ENCODE results near the gene ANKRD13C.

ANKRD13C gene

DNA sequence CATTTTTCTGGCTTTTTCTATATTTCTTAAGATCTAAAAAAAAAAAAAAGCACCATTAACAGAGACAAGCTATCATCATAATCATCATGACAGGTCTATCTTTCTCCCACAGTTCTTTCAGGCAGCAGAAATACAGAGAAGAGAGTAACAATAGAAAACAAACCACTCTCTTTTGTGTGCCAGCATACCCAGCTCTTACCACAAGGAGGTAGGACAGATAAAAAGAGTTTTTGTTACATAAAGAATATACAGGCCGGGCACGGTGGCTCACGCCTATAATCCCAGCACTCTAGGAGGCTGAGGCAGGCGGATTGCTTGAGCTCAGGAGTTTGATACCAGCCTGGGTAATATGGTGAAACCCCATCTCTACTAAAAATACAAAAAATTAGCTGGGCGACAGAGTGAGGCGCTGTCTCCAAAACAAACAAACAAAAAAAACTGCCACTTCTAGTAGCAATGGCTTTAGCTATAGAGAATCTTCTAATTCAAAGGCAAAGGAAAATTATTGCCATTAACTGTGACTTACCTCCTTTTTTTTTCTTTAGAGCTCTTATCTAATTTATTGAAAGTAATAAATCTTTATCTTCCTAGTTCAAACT is 39.7 kb downstream of the ANKRD13C start:
- no peak overlapping the region for H3K4me3 ChIP-seq (ENCODE audit: insufficient read depth, low read depth, low read length)
- H3K36me3 ChIP-seq (ENCODE audit: control insufficient read depth, insufficient read depth, low read length): no peaks in the 10 kb centered on the region
- no peaks in the 10 kb centered on the region for H3K27me3 ChIP-seq (ENCODE audit: control insufficient read depth, insufficient read depth, low read length, poor library complexity, severe bottlenecking)
- H3K4me1 ChIP-seq (ENCODE audit: control insufficient read depth, insufficient read depth, low read length): no peaks in the 10 kb centered on the region
- 79 to 89% methylated on average over 6 of the region's 6 CpGs for WGBS, 2 experiments
- H3K9me3 ChIP-seq (ENCODE audit: control insufficient read depth, low read length): no peaks in the 10 kb centered on the region
- no peak overlapping the region for H3K27ac ChIP-seq (ENCODE audit: insufficient read depth, low read depth, low read length, poor library complexity, severe bottlenecking)

DNA sequence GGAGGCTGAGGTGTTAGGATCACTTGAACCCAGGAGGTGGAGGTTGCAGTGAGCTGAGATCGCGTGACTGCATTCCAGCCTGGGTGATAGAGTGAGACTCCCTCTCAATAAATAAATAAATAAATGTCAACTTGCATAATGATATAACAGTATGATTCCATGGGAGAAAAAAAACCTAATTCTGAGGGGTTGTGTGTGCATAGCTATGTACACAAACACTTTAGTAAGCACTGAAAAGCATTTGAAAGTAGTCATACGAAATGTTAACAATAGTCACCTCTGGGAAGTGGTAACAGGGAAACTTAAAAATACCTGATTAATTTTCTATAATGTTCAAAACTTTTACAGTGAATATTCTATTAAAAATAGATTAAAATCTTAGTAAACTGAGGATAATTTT is 43.2 kb downstream of the ANKRD13C start:
- 93% methylated on average over 3 of the region's 3 CpGs; no CpG with 5 or more reads in 1 of the 2 experiments for WGBS, 2 experiments
- no peaks in the 10 kb centered on the region for H3K36me3 ChIP-seq (ENCODE audit: control insufficient read depth, insufficient read depth, low read length)

DNA sequence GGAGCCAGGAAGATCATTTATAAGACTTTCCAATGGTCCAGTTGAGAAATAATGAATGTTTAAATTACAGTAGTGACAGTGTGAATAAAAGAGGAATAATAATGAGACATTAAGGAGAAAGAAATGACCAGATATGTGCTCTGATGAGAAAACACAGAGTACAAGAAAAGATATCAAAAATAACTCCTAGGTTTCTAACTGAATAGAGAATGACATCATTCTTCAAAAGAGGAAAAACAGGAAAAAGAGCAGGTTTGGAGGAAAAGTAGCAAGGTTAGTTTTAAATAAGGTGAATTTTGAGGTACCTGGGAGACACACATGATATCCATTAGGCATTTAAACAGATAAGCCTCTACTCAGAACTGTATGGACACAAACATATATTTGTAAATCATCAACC is 55.0 kb downstream of the ANKRD13C start:
- Histone ChIP-seq H3K36me3 (ENCODE audit: control insufficient read depth, insufficient read depth, low read length) (peaks cover 6% of the 10 kb centered on the region), H3K27me3 (ENCODE audit: control insufficient read depth, insufficient read depth, low read length, poor library complexity, severe bottlenecking) (no peaks in the 10 kb centered on the region), H3K4me3 (ENCODE audit: insufficient read depth, low read depth, low read length) (no peak overlapping the region), H3K9me3 (ENCODE audit: control insufficient read depth, low read length) (no peaks in the 10 kb centered on the region), H3K27ac (ENCODE audit: insufficient read depth, low read depth, low read length, poor library complexity, severe bottlenecking) (no peak overlapping the region), H3K4me1 (ENCODE audit: control insufficient read depth, insufficient read depth, low read length) (no peaks in the 10 kb centered on the region)

More for the DNA sequence above, 43.2 kb downstream of the ANKRD13C start:
- no peaks in the 10 kb centered on the region for H3K9me3 ChIP-seq (ENCODE audit: control insufficient read depth, low read length)
- H3K27ac ChIP-seq (ENCODE audit: insufficient read depth, low read depth, low read length, poor library complexity, severe bottlenecking): no peak overlapping the region
- H3K27me3 ChIP-seq (ENCODE audit: control insufficient read depth, insufficient read depth, low read length, poor library complexity, severe bottlenecking): no peaks in the 10 kb centered on the region
- H3K4me3 ChIP-seq (ENCODE audit: insufficient read depth, low read depth, low read length): no peak overlapping the region
- H3K4me1 ChIP-seq (ENCODE audit: control insufficient read depth, insufficient read depth, low read length): no peaks in the 10 kb centered on the region

DNA sequence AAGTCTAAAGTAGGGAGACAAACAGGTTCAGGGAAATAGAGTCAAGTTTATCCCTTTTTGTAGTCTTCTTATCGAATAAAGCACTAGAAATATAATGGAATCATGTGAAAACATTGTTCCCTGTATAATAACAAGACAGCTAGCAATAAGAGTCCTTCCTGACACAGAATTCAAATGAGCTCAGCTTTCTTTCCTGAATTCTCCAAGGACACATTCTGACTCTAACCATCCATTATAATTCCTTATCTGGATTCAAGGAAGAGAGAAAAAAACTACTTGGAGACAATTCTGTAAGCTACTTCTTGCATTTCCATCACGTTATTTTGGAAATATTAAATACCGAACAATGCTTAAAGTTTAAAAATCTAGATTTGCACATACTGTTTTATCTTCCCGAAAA is 58.8 kb downstream of the ANKRD13C start:
- no peaks in the 10 kb centered on the region for H3K4me1 ChIP-seq (ENCODE audit: control insufficient read depth, insufficient read depth, low read length)
- no peaks in the 10 kb centered on the region for H3K27me3 ChIP-seq (ENCODE audit: control insufficient read depth, insufficient read depth, low read length, poor library complexity, severe bottlenecking)
- H3K27ac ChIP-seq (ENCODE audit: insufficient read depth, low read depth, low read length, poor library complexity, severe bottlenecking): no peak overlapping the region
- 99 to 100% methylated on average over 3 to 4 of the region's 4 CpGs for WGBS, 2 experiments
- H3K36me3 ChIP-seq (ENCODE audit: control insufficient read depth, insufficient read depth, low read length): peaks cover 18% of the 10 kb centered on the region
- H3K4me3 ChIP-seq (ENCODE audit: insufficient read depth, low read depth, low read length): no peak overlapping the region
- no peaks in the 10 kb centered on the region for H3K9me3 ChIP-seq (ENCODE audit: control insufficient read depth, low read length)

DNA sequence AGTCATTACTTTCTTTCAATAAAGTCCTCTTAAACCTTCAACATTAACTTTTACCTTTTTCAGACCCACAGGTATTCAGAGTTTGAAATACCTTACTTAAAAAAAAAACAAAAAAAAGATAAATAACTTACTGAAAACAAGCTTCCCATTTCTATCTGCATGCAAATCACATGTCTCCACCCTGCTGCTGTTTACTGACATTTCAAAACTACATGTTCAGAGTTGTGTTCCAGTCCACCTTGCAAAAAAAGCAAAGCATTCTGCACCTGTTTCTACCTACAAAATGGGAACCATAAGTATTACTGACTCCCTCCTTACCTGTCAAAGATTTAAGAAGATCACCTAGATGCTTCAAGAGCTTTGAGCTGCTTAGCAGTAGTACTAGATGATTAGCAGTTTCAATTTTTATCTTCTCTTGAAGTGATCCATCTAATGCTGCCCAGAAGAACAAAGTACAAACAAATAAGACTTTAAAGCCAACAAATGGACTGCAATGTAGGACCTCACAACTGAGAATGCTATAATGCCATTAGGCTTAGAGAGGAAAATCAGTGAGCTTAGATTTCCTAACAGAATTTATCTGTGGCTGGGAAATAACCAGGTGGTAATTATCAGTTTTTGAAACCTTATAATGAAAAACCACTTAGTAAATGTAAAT is 61.2 kb downstream of the ANKRD13C start:
- H3K36me3 ChIP-seq (ENCODE audit: control insufficient read depth, insufficient read depth, low read length): peaks cover 16% of the 10 kb centered on the region
- no peak overlapping the region for H3K27ac ChIP-seq (ENCODE audit: insufficient read depth, low read depth, low read length, poor library complexity, severe bottlenecking)
- H3K27me3 ChIP-seq (ENCODE audit: control insufficient read depth, insufficient read depth, low read length, poor library complexity, severe bottlenecking): no peaks in the 10 kb centered on the region
- no peaks in the 10 kb centered on the region for H3K9me3 ChIP-seq (ENCODE audit: control insufficient read depth, low read length)
- no peak overlapping the region for H3K4me3 ChIP-seq (ENCODE audit: insufficient read depth, low read depth, low read length)
- H3K4me1 ChIP-seq (ENCODE audit: control insufficient read depth, insufficient read depth, low read length): no peaks in the 10 kb centered on the region

DNA sequence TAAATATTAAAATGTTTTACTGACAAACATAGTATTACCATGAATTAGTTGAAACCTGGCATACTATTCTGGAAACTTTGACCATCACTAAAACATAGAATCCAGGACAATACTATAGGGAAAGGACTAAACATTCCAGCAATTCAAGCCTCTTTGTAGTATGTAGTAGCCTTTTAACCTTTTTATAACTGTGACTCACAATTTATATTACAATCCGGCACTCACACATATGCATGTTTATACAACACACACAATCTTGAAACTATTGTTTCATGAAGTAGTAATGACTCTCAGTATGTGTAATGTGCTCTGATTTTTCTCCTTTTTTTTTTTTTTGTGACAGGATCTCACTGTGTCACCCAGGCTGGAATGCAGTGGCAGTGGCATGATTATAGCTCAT is 64.3 kb downstream of the ANKRD13C start:
- WGBS, 2 experiments: 100% methylated on average over 1 of the region's 1 CpG
- Histone ChIP-seq H3K4me1 (ENCODE audit: control insufficient read depth, insufficient read depth, low read length) (no peaks in the 10 kb centered on the region), H3K27me3 (ENCODE audit: control insufficient read depth, insufficient read depth, low read length, poor library complexity, severe bottlenecking) (no peaks in the 10 kb centered on the region), H3K27ac (ENCODE audit: insufficient read depth, low read depth, low read length, poor library complexity, severe bottlenecking) (no peak overlapping the region), H3K36me3 (ENCODE audit: control insufficient read depth, insufficient read depth, low read length) (peaks cover 16% of the 10 kb centered on the region), H3K4me3 (ENCODE audit: insufficient read depth, low read depth, low read length) (no peak overlapping the region), H3K9me3 (ENCODE audit: control insufficient read depth, low read length) (no peaks in the 10 kb centered on the region)

DNA sequence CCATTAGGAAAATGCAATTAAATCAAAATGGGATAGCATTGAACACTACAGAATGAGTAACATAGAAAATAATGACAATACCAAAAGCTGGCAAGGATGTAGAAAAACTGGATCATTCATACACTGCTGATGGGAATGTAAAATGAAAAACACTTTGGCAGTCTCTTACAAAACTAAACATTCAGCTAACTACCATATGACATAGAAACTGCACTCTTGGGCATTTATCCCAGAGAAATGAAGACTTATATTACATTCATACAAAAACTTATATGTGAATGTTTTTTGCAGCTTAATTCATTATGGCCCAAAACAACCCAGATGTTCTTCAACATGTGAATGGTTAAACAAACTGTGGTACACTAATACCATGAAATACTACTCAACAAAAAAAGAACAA is 66.4 kb downstream of the ANKRD13C start:
- Histone ChIP-seq H3K4me3 (ENCODE audit: insufficient read depth, low read depth, low read length) (no peak overlapping the region), H3K27me3 (ENCODE audit: control insufficient read depth, insufficient read depth, low read length, poor library complexity, severe bottlenecking) (no peaks in the 10 kb centered on the region), H3K4me1 (ENCODE audit: control insufficient read depth, insufficient read depth, low read length) (no peaks in the 10 kb centered on the region), H3K27ac (ENCODE audit: insufficient read depth, low read depth, low read length, poor library complexity, severe bottlenecking) (no peak overlapping the region), H3K9me3 (ENCODE audit: control insufficient read depth, low read length) (no peaks in the 10 kb centered on the region), H3K36me3 (ENCODE audit: control insufficient read depth, insufficient read depth, low read length) (peaks cover 7% of the 10 kb centered on the region)

DNA sequence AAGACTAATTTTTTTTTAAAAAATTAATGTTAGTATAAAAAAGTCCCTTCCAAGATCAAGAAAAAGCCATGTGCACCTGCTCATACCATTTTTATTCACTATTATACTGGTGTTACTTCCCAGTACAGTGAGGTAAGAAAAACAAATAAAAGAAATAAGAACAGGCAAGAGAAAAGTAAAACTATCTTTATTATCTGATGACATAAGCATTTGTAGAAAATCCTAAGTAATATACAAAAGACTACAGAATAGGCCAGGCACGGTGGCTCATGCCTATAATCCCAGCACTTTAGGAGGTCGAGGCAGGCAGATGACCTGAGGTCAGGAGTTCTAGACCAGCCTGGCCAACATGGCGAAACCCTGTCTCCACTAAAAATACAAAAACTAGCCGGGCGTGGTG is 68.1 kb downstream of the ANKRD13C start:
- no peaks in the 10 kb centered on the region for H3K9me3 ChIP-seq (ENCODE audit: control insufficient read depth, low read length)
- 88 to 96% methylated on average over 5 of the region's 5 CpGs for WGBS, 2 experiments
- no peaks in the 10 kb centered on the region for H3K27me3 ChIP-seq (ENCODE audit: control insufficient read depth, insufficient read depth, low read length, poor library complexity, severe bottlenecking)
- no peaks in the 10 kb centered on the region for H3K4me1 ChIP-seq (ENCODE audit: control insufficient read depth, insufficient read depth, low read length)
- no peak overlapping the region for H3K4me3 ChIP-seq (ENCODE audit: insufficient read depth, low read depth, low read length)
- H3K27ac ChIP-seq (ENCODE audit: insufficient read depth, low read depth, low read length, poor library complexity, severe bottlenecking): no peak overlapping the region
- peaks cover 6% of the 10 kb centered on the region for H3K36me3 ChIP-seq (ENCODE audit: control insufficient read depth, insufficient read depth, low read length)

DNA sequence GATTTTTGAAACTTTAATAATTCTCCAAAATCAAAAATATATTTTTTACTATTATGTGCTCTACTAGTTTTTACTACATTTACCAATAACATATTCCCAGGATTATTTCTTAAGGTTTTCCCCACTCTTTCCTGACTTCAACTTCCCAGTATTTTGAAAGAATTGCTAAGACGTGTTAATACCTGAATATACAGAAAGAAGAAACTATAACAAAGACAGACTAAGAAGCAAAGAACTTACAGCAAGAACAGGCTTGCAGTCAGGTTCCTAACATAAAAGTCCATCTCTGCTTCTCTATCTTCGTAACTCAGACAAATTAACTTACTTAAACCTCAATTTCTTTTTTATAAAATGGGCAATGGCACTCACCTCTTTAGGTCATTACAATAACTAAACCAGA is 70.2 kb downstream of the ANKRD13C start:
- Histone ChIP-seq H3K27me3 (ENCODE audit: control insufficient read depth, insufficient read depth, low read length, poor library complexity, severe bottlenecking) (no peaks in the 10 kb centered on the region), H3K9me3 (ENCODE audit: control insufficient read depth, low read length) (no peaks in the 10 kb centered on the region), H3K36me3 (ENCODE audit: control insufficient read depth, insufficient read depth, low read length) (no peaks in the 10 kb centered on the region), H3K27ac (ENCODE audit: insufficient read depth, low read depth, low read length, poor library complexity, severe bottlenecking) (no peak overlapping the region), H3K4me1 (ENCODE audit: control insufficient read depth, insufficient read depth, low read length) (no peaks in the 10 kb centered on the region), H3K4me3 (ENCODE audit: insufficient read depth, low read depth, low read length) (no peak overlapping the region)
- 94 to 100% methylated on average over 2 of the region's 2 CpGs for WGBS, 2 experiments

DNA sequence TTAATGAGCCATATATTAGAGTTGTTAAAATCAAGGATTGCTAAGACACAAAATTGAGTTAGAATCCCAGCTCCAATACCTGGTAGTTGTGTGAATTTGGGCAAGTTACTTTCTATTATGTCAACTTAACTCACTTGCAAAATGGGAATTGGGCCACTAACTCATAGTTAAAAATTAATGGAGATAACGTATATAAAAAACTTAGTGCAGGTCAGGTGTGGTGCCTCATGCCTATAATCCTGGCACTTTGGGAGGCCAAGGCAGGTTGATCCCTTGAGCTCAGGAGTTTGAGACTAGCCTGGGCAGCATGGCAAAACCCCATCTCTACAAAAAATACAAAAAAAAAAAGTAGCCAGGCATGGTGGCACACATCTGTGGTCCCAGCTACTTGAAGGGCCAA is 75.8 kb downstream of the ANKRD13C start:
- Histone ChIP-seq H3K27me3 (ENCODE audit: control insufficient read depth, insufficient read depth, low read length, poor library complexity, severe bottlenecking) (no peaks in the 10 kb centered on the region), H3K36me3 (ENCODE audit: control insufficient read depth, insufficient read depth, low read length) (peaks cover under 1% of the 10 kb centered on the region), H3K27ac (ENCODE audit: insufficient read depth, low read depth, low read length, poor library complexity, severe bottlenecking) (no peak overlapping the region), H3K4me1 (ENCODE audit: control insufficient read depth, insufficient read depth, low read length) (no peaks in the 10 kb centered on the region), H3K4me3 (ENCODE audit: insufficient read depth, low read depth, low read length) (no peak overlapping the region), H3K9me3 (ENCODE audit: control insufficient read depth, low read length) (no peaks in the 10 kb centered on the region)
- WGBS, 2 experiments: 100% methylated on average over 1 of the region's 1 CpG

DNA sequence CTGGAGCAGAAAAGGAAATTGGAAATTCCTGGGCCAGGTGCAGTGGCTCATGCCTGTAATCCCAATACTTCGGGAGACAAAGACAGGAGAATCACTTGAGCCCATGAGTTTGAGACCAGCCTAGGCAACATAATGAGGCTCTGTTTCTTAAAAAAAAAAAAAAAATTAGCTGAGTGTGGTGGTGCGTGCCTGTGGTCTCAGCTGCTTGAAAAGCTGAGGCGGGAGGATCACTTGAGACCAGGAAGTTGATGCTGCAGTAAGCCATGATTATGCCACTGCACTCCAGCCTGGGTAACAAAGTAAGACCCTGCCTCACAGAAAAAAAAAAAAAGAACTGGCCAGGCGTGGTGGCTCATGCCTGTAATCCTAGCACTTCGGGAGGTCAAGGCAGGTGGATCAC is 76.6 kb downstream of the ANKRD13C start:
- peaks cover 8% of the 10 kb centered on the region for H3K36me3 ChIP-seq (ENCODE audit: control insufficient read depth, insufficient read depth, low read length)
- H3K27me3 ChIP-seq (ENCODE audit: control insufficient read depth, insufficient read depth, low read length, poor library complexity, severe bottlenecking): no peaks in the 10 kb centered on the region
- H3K9me3 ChIP-seq (ENCODE audit: control insufficient read depth, low read length): no peaks in the 10 kb centered on the region
- H3K4me1 ChIP-seq (ENCODE audit: control insufficient read depth, insufficient read depth, low read length): no peaks in the 10 kb centered on the region
- H3K4me3 ChIP-seq (ENCODE audit: insufficient read depth, low read depth, low read length): no peak overlapping the region
- 90 to 94% methylated on average over 5 of the region's 5 CpGs for WGBS, 2 experiments
- no peak overlapping the region for H3K27ac ChIP-seq (ENCODE audit: insufficient read depth, low read depth, low read length, poor library complexity, severe bottlenecking)

Measured in ectodermal cell (in vitro differentiated cells).